ENCODE data around the gene PLA2G2E.

DNA sequence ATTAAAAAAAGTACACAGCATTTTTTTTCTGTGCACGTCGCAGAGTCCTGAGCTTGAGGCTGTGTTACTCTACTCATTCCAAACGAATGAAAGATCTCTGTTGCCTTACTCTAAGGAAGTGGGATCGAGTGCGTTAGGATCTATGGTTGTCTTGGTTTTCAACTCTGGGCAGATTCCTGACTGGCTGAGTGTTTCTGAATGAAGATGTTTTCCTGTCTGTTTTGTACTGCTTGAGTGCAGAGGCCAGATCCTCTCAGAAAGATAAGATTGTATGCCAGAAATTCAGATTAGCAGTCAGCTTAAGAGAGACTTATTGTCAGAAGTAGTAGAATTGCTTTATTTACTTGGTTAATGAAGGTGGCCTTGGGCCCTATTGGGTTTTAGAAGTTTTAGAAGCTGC lies 14.0 kb downstream of the PLA2G2E start:
- TF ChIP-seq SPI1 (IDR thresholded peaks at IDR 0.05; ENCODE audit: low read depth, low read length) = no peak
- TF ChIP-seq POLR2A (IDR thresholded peaks at IDR 0.05; ENCODE audit: low read depth, low read length) = no peak
- TF ChIP-seq TAF1 (IDR thresholded peaks at IDR 0.05; ENCODE audit: low read depth, low read length) = no peak
- TF ChIP-seq PAX5 (IDR thresholded peaks at IDR 0.05; ENCODE audit: insufficient read depth, low read length, severe bottlenecking) = no peak
- no peak for TF ChIP-seq POLR2AphosphoS5 (IDR thresholded peaks at IDR 0.05; ENCODE audit: low read depth, low read length)

Measured in GM12891 (cell line).